Left ventricle myocardium inferior (tissue), 1 donor: ENCODE measurements around the gene C1QTNF6. TPM values are rescaled to one million over a fixed set of nuclear protein-coding genes. Genes with fewer than 3 reads are reported as not detected.

Experiments
- DNase-seq: peaks from one replicate; pipeline ENCODE4 v3.0.0-alpha.2; 2020
- H3K27ac ChIP-seq: fragments of 200-600 bp; replicated peaks from 2 replicates; pipeline ENCODE4 v1.8.0; 2021
- H3K27me3 ChIP-seq: fragments of 200-600 bp; 2 replicates; pipeline ENCODE4 v1.8.0; 2021; ENCODE audit warnings: low read depth
- H3K36me3 ChIP-seq: fragments of 200-600 bp; 2 replicates; pipeline ENCODE4 v1.8.0; 2021
- H3K4me1 ChIP-seq: fragments of 200-600 bp; 2 replicates; pipeline ENCODE4 v1.8.0; 2021
- H3K4me3 ChIP-seq: fragments of 200-600 bp; 2 replicates; pipeline ENCODE4 v1.8.0; 2021; ENCODE audit warnings: mild to moderate bottlenecking, moderate library complexity
- H3K9me3 ChIP-seq: fragments of 200-600 bp; replicated peaks from 2 replicates; pipeline ENCODE4 v1.8.0; 2021
- CTCF ChIP-seq: fragments of 200-600 bp; IDR thresholded peaks from 2 replicates; pipeline ENCODE4 v1.8.0; 2021; ENCODE audit warnings: antibody characterized with exemption, mild to moderate bottlenecking, borderline replicate concordance
- intact Hi-C: fragments of 100-400 bp; cut with micrococcal nuclease; formaldehyde crosslinking; loops from one replicate; pipeline ENCODE4 v1.11.0; 2022
- total RNA-seq: library from RNA; stranded (reverse); fragmentation: NEBNext Ultra II Directional; extraction: Animal tissue kit (Norgen Biotek cat#: 25700); gene quantifications from one replicate; pipeline ENCODE4 v1.2.1, GENCODE V29; 2021
- donor health status: DM: no; HTN: yes; CAD: no; lungs with severe emphysema.

The C1QTNF6 gene
- total RNA-seq, 1 donor from 2014 or later = 1.3 TPM

GRCh38 chr22:37167981-37168647, 19.9 kb downstream of the C1QTNF6 start:
- H3K9me3 ChIP-seq = no peaks in the 10 kb centered on the region
- H3K36me3 ChIP-seq = no peaks in the 10 kb centered on the region
- no peak for DNase-seq
- H3K27me3 ChIP-seq = peaks cover 13% of the 10 kb centered on the region
- no peak overlapping the region for H3K27ac ChIP-seq
- no peak for TF ChIP-seq CTCF
- H3K4me1 ChIP-seq = peaks cover 13% of the 10 kb centered on the region
- no peak overlapping the region for H3K4me3 ChIP-seq
- intact Hi-C loops = no loop called here

GRCh38 chr22:37167176-37167980, 20.7 kb downstream of the C1QTNF6 start:
- H3K4me3 ChIP-seq = peak overlapping the region; percentile 31
- H3K9me3 ChIP-seq = no peaks in the 10 kb centered on the region
- no peaks in the 10 kb centered on the region for H3K36me3 ChIP-seq
- peaks cover 20% of the 10 kb centered on the region for H3K27me3 ChIP-seq
- peak; percentile 16 for DNase-seq
- intact Hi-C loops = no loop called here
- H3K4me1 ChIP-seq = peaks cover 13% of the 10 kb centered on the region
- no peak for TF ChIP-seq CTCF
- H3K27ac ChIP-seq = peak overlapping the region; percentile 33

GRCh38 chr22:37166675-37167066, 21.4 kb downstream of the C1QTNF6 start:
- peak; percentile 88 for DNase-seq
- Histone ChIP-seq H3K36me3 (no peaks in the 10 kb centered on the region), H3K4me1 (peaks cover 13% of the 10 kb centered on the region), H3K9me3 (peaks cover under 1% of the 10 kb centered on the region), H3K27me3 (peaks cover 22% of the 10 kb centered on the region), H3K27ac (peak overlapping the region; percentile 33), H3K4me3 (peak overlapping the region; percentile 31)
- TF ChIP-seq CTCF = peak; percentile 96
- intact Hi-C loops = no loop called here

- Histone ChIP-seq H3K4me3 (no peak overlapping the region), H3K36me3 (no peaks in the 10 kb centered on the region), H3K4me1 (peaks cover 13% of the 10 kb centered on the region), H3K27ac (no peak overlapping the region), H3K9me3 (peaks cover 6% of the 10 kb centered on the region), H3K27me3 (peaks cover 28% of the 10 kb centered on the region)
- TF ChIP-seq CTCF = no peak
- intact Hi-C loops = no loop called here
- DNase-seq = peak; percentile 16
These were observed 21.9 kb downstream of the C1QTNF6 start for GRCh38 chr22:37165940-37166674.

- Histone ChIP-seq H3K9me3 (peaks cover 7% of the 10 kb centered on the region), H3K27me3 (peaks cover 32% of the 10 kb centered on the region), H3K36me3 (no peaks in the 10 kb centered on the region), H3K4me3 (no peak overlapping the region), H3K4me1 (peaks cover 13% of the 10 kb centered on the region), H3K27ac (no peak overlapping the region)
- intact Hi-C loops = no loop called here
- TF ChIP-seq CTCF = no peak
- DNase-seq = no peak
These were observed 23.0 kb downstream of the C1QTNF6 start for GRCh38 chr22:37165066-37165465.
